GM18951 (cell line): ENCODE results near the gene BRAT1.
A peak's percentile ranks its signal among the peaks of the same experiment; 100 is the strongest.

ENCODE experiments used
- POLR2A ChIP-seq: IDR thresholded peaks from 4 replicates; pipeline ENCODE4 v1.6.1; 2011; ENCODE audit warnings: mild to moderate bottlenecking; ENCODE audit not compliant: insufficient read length, insufficient read depth; ENCODE audit errors: extremely low read depth
- in situ Hi-C: fragments of 300-500 bp; cut with MboI; formaldehyde crosslinking; loops from one replicate; pipeline ENCODE4 v1.12.0; 2022; ENCODE audit warnings: low sequenced_read_pairs, mixed read lengths, inconsistent platforms; ENCODE audit not compliant: unreplicated experiment

Gene BRAT1

DNA sequence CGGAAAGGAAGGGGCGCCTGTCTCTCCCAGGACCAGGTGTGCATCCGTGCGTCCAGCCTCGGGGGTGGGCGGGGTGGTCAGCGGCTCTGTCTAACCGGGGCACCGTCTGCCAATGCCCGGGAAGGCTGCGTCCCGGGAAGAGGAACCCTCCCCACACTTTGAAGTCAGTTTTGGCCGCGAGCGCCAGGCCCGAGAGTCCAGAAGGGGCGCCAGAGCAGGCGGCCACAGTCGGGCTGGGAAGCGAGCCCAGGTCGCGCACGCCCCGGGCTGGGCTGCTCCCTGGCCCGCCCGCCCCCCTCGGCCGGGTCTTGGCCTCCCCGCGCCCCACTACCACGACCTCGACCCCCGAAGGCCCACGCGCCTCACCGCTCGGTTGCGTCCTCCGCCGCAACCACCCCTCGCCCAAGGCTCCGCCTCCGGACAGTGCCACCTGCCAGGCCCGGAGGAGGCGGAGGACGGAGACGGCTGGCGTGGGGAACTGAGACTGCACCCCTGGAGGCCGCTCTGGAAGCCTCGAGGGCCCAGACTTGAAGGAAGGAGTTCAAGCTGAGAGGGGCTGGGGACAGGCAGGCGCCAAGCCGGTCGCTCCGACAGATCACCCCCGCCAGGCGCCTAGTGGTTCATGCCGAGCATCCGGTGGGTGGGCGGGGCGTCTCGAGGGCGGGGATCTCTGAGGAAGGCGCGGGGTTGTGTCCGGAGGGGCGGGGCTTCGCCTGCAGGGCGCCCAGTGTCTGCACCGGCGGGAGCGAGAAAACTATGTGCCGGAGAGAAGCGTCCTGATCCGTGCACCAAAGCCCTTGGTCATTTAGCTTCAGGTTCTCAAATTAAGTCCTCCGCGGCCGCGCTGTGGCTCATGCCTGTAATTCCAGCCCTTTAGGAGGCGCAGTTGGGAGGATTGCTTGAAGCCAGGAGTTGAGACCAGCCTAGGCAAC is at the start of gene BRAT1:
TSS of gene BRAT1 (minus strand) at position 404 of the 932 bp plus-strand sequence. CDS start 1,093 bp downstream, outside the sequence.
- TF ChIP-seq POLR2A = peak; percentile 92
- in situ Hi-C loops = no loop called here

DNA sequence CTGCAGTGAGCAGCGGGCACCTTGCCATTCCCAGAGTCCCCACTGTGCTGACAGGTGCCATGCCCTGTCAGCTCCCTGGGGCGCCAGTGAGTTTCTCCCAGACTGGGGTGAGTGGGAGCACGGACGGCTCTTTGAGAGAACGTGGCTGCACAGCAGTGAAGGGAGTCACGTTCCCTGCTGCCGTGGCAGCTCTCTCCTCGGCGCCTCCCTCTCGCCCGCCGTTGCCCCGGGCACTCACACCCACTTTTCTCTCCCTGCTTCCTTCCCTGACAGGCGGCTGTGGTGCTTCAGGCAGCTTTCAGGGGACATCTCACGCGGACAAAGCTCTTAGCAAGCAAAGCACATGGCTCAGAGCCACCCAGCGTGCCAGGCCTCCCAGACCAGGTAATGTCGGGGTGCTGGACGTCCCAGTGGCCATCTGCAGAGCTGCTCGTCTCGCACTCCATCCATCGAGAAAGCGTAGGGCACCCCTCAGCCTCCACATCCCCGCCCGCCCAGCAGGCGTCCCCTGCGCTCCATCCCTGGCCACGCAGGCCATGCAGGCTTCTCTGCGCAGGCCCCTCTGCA is 49.4 kb upstream of the BRAT1 start:
- TF ChIP-seq POLR2A = no peak
- in situ Hi-C loops = no loop called here

DNA sequence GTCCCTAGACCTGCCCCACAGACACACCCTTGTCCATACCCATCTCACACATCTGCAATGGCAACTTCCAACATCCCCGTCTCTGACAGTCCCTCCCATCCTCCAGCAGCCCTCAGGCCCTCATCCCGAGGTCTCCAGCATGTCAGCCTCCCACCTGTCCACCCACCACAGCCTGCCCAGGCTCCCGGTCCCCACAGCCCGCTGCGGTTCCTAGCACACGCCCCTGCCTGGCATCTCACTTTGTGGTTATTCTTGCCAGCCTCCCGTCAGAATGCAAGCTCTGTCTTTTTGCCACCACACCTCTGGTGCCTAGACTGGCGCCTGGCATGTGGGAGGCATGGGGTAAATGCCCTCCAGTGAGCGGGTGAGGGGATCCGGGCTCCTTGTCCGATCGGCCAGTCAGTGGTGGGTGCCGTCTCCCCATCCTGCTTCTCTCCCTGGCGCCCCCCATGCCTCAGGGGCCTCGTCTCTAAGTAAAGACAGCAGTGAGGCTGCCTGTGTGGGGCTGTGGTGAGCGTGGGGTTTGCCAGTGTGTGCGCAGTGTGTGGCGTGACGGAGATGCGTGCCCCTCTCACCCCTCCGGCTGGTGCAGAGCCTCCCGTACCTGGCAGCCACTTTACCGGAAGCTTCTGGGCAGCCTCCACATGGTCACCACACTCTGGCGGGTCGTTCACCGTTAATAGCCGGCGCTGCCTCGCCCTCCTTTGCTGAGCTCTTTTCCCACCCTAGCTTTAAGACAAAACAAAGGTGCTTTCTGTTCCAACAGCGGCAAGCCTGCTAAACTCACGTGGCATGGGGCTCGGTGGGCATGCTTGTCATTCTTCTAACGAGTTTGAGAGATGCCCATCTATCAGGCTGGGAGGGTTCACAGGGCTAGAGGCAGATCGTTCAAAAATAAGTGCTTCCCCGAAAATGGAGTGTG is 48.0 kb upstream of the BRAT1 start:
- TF ChIP-seq POLR2A = no peak
- in situ Hi-C loops = no loop called here

DNA sequence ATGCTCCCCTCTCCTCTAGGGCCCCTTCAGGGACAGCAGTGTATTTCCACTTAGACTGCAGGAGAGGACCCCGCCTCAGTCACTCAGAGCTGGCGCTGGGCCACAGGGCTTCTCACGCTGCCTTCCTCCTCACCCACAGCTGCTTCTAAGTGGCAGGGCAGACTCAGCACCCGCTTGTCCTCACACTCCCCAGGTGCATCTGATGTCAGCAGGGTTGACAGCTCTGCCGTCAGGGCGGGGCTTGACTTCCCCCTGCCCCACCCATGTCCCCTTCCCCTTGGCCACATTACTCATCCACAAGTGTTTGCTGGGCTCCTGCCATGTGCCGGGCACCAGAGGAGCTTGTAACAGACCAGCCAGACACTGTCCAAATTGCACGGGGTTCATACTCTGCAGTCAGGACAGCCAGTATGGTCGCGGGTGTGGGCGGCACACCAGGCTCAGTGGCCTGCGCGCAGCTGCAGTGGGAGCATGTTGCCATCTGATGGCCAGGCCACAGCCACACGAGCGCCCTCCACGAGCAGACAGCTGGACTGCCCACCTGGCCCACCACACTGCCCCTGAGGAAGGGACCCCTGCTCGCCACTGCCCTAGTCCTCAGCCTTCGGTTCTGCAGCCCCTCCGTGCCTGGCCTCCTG is 47.2 kb upstream of the BRAT1 start:
- TF ChIP-seq POLR2A = no peak
- in situ Hi-C loops = no loop called here

DNA sequence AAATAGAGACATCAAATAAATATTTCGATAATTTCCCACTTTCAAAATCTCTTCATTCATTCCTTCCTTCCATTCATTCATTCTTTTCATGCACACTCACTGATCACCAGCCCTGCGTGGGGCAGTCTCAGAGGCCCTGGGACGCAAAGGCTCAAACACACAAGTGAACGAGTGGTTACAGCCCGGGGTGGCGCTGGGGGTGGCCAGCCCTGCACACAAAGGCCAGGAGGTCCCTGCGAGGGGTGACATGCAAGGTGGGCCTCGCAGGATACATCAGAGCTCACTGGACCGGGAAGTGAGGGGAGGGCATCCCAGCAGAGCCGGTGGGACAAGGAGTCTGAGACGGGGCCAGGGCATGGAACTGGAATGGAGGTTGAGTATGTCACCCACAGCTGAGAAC is 46.6 kb upstream of the BRAT1 start:
- no peak for TF ChIP-seq POLR2A
- in situ Hi-C loops = no loop called here

DNA sequence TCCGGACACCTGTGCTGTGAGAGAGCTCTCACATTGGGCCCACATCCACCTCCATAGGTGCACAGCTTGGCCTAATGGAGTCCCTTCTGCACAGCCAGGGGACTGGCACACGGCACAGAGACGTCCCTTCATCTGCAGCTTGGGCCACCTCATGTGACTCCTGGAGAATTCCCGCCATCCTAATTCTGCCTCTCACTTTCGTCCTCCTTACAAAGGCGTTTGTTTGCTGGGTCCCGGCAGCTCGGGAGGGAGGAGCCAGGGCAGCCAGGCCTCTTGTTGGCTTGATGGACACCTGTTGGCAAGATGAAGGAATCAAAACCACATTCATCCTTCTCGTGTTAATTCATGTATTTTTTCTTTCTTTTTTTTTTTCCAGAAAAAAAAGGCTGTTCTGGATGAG is 45.7 kb upstream of the BRAT1 start:
- in situ Hi-C loops = no loop called here
- no peak for TF ChIP-seq POLR2A

DNA sequence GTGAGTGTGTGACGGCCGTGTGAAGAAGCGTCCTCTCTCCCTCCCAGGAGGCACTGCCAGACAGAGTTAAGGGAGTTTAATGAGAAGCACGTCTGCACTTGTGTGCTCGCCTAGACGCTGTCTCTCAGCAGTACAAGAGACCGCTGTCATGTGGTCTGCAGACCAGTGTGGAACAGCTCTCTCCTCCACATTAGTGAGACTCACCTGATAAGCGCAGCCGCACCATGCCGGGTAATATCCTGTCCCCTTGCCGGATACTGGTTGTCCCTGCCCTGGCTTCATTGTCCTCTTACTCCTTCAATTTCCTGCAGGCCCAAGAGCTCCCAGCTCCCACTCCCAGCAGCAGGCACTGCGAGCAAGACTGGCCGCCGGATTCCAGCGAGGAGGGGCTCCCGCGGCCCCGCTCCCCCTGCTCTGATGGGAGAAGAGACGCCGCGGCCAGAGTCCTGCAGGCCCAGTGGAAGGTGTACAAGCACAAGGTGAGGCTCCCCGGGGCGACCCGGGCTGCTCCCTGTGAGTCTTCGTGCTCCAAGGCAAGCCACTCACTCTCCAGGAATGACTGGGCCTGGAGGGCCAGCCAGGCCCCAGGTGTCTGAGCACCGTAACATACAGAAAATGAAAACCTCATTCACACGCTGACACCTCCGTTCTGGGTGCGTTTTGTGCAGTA is 43.0 kb upstream of the BRAT1 start:
- TF ChIP-seq POLR2A = no peak
- in situ Hi-C loops = no loop called here

DNA sequence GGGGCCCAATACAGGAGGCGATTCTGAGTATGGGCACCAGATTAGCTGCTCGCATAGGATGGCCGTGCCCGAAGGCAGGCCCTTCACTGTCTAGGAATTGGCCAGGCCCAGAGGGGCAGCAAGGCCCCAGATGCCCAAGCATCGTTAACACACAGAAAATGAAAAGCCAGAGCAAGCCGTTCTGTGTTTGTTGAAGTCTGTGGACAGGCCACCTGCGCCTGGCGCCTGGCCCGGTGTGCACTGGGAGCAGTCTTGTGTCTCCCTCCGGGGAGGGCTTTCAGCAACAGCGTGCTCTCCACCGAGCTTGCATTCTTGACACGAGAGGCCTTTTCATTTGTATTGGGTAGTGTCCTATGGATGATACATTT is 41.9 kb upstream of the BRAT1 start:
- TF ChIP-seq POLR2A = no peak
- in situ Hi-C loops = no loop called here

DNA sequence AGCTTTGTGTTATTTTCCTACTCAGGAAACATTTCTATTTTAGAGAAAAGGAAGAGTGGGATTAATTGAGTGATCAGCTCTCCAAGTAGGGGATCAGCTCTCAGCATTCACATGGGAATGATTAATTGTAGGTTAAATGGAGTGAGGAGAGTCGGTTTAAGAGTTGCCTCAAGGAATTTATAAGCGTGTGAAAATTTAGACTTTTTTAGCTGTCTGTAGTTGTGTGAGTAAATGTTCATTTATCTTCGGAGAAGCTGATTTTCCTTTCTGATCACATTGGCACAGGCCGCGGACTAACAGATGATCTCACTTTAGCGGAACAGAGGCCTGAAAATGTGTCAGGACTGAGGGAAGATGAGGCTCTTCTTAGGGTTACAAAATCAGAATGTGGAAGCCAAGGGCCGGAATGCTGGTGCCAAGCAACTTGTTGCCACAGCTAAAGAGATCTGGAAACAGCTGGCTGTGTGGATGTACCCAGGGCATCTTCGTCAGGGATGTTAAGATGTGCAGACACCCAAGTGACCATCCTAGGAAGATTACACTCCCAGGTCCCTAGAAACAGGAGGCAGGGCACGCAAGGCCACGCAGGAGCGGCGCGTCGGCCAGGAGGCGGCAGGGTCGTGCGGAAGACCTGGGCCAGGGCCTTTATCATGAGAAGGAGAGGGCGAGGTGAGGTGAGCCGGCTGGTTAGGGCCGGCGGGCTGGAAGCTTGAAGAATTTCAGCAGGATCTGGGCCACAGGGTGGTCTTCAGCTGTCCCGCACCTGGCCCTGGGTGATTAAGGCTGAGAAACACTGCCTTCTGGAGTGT is 41.3 kb upstream of the BRAT1 start:
- in situ Hi-C loops = no loop called here
- no peak for TF ChIP-seq POLR2A

DNA sequence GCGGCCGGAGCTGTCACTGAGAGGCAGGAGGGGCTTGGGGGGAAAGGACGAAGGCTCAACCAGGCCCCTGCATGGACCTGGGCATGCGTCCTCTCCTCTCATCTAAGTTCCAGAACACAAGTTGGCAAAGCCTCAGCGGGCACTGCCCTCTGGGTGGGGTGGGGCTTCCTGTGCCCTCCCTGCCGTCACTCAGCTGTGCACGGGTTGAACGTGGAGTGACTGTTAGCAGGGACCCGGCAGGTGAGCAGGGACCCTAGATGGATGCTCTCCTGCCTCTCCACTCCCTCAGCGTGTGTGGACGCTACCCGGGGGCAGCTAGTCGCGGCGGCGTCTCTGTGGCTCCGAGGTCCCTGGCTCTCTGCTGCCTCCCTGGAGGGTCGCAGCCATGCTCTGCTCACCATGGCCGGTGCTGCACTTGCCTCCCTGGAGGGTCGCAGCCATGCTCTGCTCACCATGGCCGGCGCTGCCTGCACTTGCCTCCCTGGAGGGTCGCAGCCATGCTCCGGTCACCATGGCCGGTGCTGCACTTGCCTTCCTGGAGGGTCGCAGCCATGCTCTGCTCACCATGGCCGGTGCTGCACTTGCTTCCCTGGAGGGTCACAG is 40.0 kb upstream of the BRAT1 start:
- in situ Hi-C loops = no loop called here

DNA sequence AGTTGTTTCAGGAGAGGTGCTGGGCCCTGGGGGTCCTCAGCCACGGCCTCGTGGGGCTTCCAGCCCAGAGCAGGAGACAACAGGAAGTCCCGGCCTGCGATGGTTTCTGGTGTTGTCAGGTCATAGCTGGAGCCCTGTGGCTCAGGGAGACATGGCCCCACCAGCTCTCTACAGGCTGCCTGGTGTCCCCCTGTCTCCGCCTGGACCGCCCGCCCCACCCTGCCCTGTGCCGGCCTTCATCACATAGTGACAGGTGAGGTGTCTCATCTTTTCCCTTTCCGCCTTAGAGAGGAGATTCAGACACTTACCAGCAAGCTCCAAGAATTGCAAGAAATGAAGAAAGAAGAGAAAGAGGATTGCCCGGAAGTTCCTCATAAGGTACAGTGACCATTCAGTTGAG is 39.3 kb upstream of the BRAT1 start:
- in situ Hi-C loops = no loop called here

More for the DNA sequence above, 40.0 kb upstream of the BRAT1 start:
- TF ChIP-seq POLR2A = no peak

More for the DNA sequence above, 39.3 kb upstream of the BRAT1 start:
- TF ChIP-seq POLR2A = no peak
